Esophagus squamous epithelium (tissue), 5 donors: ENCODE data around the gene WSCD1. TPM values are rescaled to one million over a fixed set of nuclear protein-coding genes. Genes with fewer than 3 reads are reported as not detected.

Experiments used
- DNase-seq: peaks from one replicate; lab custom pipeline; 2025; lab: John Stamatoyannopoulos, UW
- H3K27ac ChIP-seq, 4 donors: fragments of 200-600 bp; sonication (generic); one replicate each; pipeline ENCODE4 v1.5.1; 2016 to 2019; ENCODE audit warnings: mild to moderate bottlenecking in 1 of 4
- H3K27me3 ChIP-seq, 4 donors: fragments of 200-600 bp; sonication (generic); 1 replicate in 3 of 4; 2 replicates in 1 of 4; pipeline versions ENCODE4 v1.5.1 to v1.6.0; 2017 to 2021; ENCODE audit warnings: antibody characterized with exemption in 1 of 4
- H3K36me3 ChIP-seq, 3 donors: fragments of 200-600 bp; sonication (generic); one replicate each; pipeline ENCODE4 v1.5.1; 2016 to 2019
- H3K4me1 ChIP-seq, 3 donors: fragments of 200-600 bp; sonication (generic); one replicate each; pipeline ENCODE4 v1.5.1; 2017 to 2019
- H3K4me3 ChIP-seq, 4 donors: fragments of 200-600 bp; sonication (generic); 1 replicate in 3 of 4; 2 replicates in 1 of 4; pipeline ENCODE4 v1.5.1; 2016 to 2019; ENCODE audit warnings: mild to moderate bottlenecking in 2 of 4, moderate library complexity in 1 of 4
- H3K9me3 ChIP-seq, 3 donors: fragments of 200-600 bp; sonication (generic); one replicate each; pipeline ENCODE4 v1.5.1; 2016 to 2019
- CTCF ChIP-seq, 6 experiments: fragments of 450-650 bp in 4 of 6; fragments of 200-600 bp in 2 of 6; sonication (generic) in 2 of 6; IDR thresholded peaks; one replicate each; pipeline ENCODE4 v1.5.1; 2016 to 2019; ENCODE audit warnings: antibody characterized with exemption in 6 of 6, mild to moderate bottlenecking in 4 of 6, moderate library complexity in 4 of 6
- POLR2A ChIP-seq, 4 donors: fragments of 450-650 bp; IDR thresholded peaks; one replicate each; pipeline ENCODE4 v1.6.1; 2017; ENCODE audit warnings: antibody characterized with exemption in 4 of 4, mild to moderate bottlenecking in 4 of 4, moderate library complexity in 3 of 4
- WGBS, 2 donors: methylation state at CpG; one replicate each; pipeline ENCODE4 v1.1.5; 2018; 5-methylcytosine and 5-hydroxymethylcytosine counted together
- intact Hi-C: fragments of 100-400 bp; cut with DNase I; formaldehyde crosslinking; loops from one replicate; pipeline ENCODE4 v1.15.0; 2022
- total RNA-seq, 4 donors: library from RNA; depleted of rRNA; stranded (reverse); fragments of >200 nt; gene quantifications; one replicate each; pipeline ENCODE4 v1.1.0, GENCODE V29; 2016
- donor health status: DM: yes; HTN: yes; CAD: no.

Gene WSCD1
- total RNA-seq, 4 donors from 2014 or later = 0.22 to 1.6 (median 1.5) TPM; not detected in 1

- TF ChIP-seq CTCF (IDR thresholded peaks at IDR 0.05) (no peak), POLR2A (IDR thresholded peaks at IDR 0.05) (no peak)
- H3K4me3 ChIP-seq = no peak overlapping the region
- H3K4me1 ChIP-seq = peaks cover 5 to 22% (median 5%) of the 10 kb centered on the region in 3 donors
- H3K27me3 ChIP-seq = peaks cover 0 to 92% (median under 1%) of the 10 kb centered on the region in 4 donors
- 70 to 74% methylated on average over 7 to 9 of the region's 10 CpGs for WGBS, 2 donors
- no peaks in the 10 kb centered on the region for H3K9me3 ChIP-seq
- DNase-seq = no peak
- no peak overlapping the region for H3K27ac ChIP-seq
- H3K36me3 ChIP-seq = no peaks in the 10 kb centered on the region
- intact Hi-C loops = no loop called here
Measured at GRCh38 chr17:6066183-6066948, 3.8 kb upstream of the WSCD1 start.

- no peak for DNase-seq
- Histone ChIP-seq H3K27ac (no peak overlapping the region), H3K4me3 (no peak overlapping the region), H3K9me3 (no peaks in the 10 kb centered on the region), H3K4me1 (peaks cover 5 to 25% (median 6%) of the 10 kb centered on the region in 3 donors), H3K27me3 (peaks cover 0 to 93% (median 6%) of the 10 kb centered on the region in 4 donors), H3K36me3 (no peaks in the 10 kb centered on the region)
- WGBS, 2 donors = 57 to 62% methylated on average over 5 of the region's 5 CpGs
- intact Hi-C loops = no loop called here
- TF ChIP-seq POLR2A (IDR thresholded peaks at IDR 0.05) (no peak), CTCF (IDR thresholded peaks at IDR 0.05) (no peak)
Measured at GRCh38 chr17:6067060-6067459, 3.1 kb upstream of the WSCD1 start.

DNA sequence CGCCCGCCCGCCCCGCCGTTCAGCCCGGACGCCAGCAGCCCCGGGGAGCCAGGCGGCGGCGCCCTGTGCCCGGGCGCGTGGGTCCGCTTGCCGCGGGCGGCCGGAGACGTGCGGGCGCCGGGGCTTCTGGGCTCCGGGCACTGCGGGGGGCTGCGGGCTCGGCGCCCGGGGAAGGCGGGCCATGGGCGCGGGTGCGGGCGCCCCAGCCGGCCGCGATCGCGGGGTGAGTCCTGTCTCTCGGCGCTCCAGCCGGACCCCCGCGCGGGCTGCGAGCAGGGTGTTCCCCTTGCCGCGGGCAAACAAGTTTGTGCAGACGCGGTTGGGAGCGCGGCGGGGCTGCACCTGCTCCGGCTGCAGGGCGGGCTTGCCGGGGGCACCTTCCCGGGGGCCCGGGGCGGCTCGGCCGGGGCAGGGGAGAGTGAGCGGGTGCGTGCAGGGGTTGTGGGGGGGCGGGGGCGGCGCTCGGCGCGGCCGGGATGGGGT is 292 bp downstream of the WSCD1 start:
- no peaks in the 10 kb centered on the region for H3K9me3 ChIP-seq
- H3K27me3 ChIP-seq = peaks cover 0 to 97% (median 6%) of the 10 kb centered on the region in 4 donors
- peaks cover 5 to 25% (median 6%) of the 10 kb centered on the region in 3 donors for H3K4me1 ChIP-seq
- H3K36me3 ChIP-seq = no peaks in the 10 kb centered on the region
- DNase-seq = no peak
- TF ChIP-seq POLR2A (IDR thresholded peaks at IDR 0.05) (no peak), CTCF (IDR thresholded peaks at IDR 0.05) (no peak)
- peak overlapping the region in 1 of 4 donors; percentile 28 for H3K27ac ChIP-seq
- H3K4me3 ChIP-seq = peak overlapping the region; percentile 33 to 72 (median 50)
- intact Hi-C loops = no loop called here
- whole genome bisulfite sequencing, 2 donors = no CpG with 5 or more reads among the region's 70 CpGs

GRCh38 chr17:6070913-6071511 is 833 bp downstream of the WSCD1 start:
- H3K4me3 ChIP-seq = peak overlapping the region; percentile 33 to 72 (median 50)
- no peaks in the 10 kb centered on the region for H3K9me3 ChIP-seq
- WGBS, 2 donors = 4 to 6% methylated on average over 13 to 20 of the region's 39 CpGs
- intact Hi-C loops = no loop called here
- no peaks in the 10 kb centered on the region for H3K36me3 ChIP-seq
- TF ChIP-seq CTCF (IDR thresholded peaks at IDR 0.05) (no peak), POLR2A (IDR thresholded peaks at IDR 0.05) (no peak)
- no peak for DNase-seq
- peaks cover 5 to 25% (median 6%) of the 10 kb centered on the region in 3 donors for H3K4me1 ChIP-seq
- H3K27ac ChIP-seq = peak overlapping the region in 1 of 4 donors; percentile 28
- peaks cover 0 to 96% (median 6%) of the 10 kb centered on the region in 4 donors for H3K27me3 ChIP-seq
